Left lung (tissue), 10 donors: ENCODE results near the gene VTA1. TPM values are rescaled to one million over a fixed set of nuclear protein-coding genes. Genes with fewer than 3 reads are reported as not detected.

ENCODE experiments used
- ATAC-seq: fragments of 200-7000 bp; cut with Tn5 transposase; one replicate; pipeline ENCODE4 v1.9.1; 2020; ENCODE audit warnings: moderate library complexity
- DNase-seq, 4 donors: peaks; one replicate each; pipeline ENCODE4 v3.0.0-alpha.2; 2013 to 2020
- H3K27ac ChIP-seq, 2 donors: fragments of 200-600 bp; sonication (generic) in 1 of 2; one replicate each; pipeline versions ENCODE4 v1.5.0 to v1.8.0; 2020 to 2021
- H3K27me3 ChIP-seq, 2 donors: fragments of 200-600 bp; sonication (generic) in 1 of 2; one replicate each; pipeline versions ENCODE4 v1.5.0 to v1.8.0; 2020 to 2021
- H3K36me3 ChIP-seq, 2 donors: fragments of 200-600 bp; sonication (generic) in 1 of 2; one replicate each; pipeline versions ENCODE4 v1.5.0 to v1.8.0; 2020 to 2021
- H3K4me1 ChIP-seq, 2 donors: fragments of 200-600 bp; one replicate each; pipeline ENCODE4 v1.8.0; 2021
- H3K4me3 ChIP-seq, 2 donors: fragments of 200-600 bp; sonication (generic) in 1 of 2; one replicate each; pipeline versions ENCODE4 v1.5.0 to v1.8.0; 2020 to 2021; ENCODE audit warnings: mild to moderate bottlenecking in 1 of 2
- H3K9me3 ChIP-seq, 2 donors: fragments of 200-600 bp; sonication (generic) in 1 of 2; one replicate each; pipeline versions ENCODE4 v1.5.0 to v1.8.0; 2020 to 2021
- intact Hi-C, 2 donors: fragments of 100-400 bp; cut with DNase I; formaldehyde crosslinking; loops; one replicate each; pipeline versions ENCODE4 v1.11.2 to v1.14.2; 2022
- polyA plus RNA-seq, 6 donors: library from polyadenylated mRNA; unstranded; fragments of 120-200 nt; gene quantifications; one replicate each; pipeline ENCODE4 v1.2.1, GENCODE V29; 2013; ENCODE audit not compliant: insufficient read length in 6 of 6
- total RNA-seq, 2 donors: library from RNA; stranded (reverse); fragmentation: NEBNext Ultra II Directional; extraction: Animal tissue kit (Norgen Biotek cat#: 25700); gene quantifications; one replicate each; pipeline ENCODE4 v1.2.1, GENCODE V29; 2021
- TF ChIP-seq, protein P1 (sequence below), 2 donors: fragments of 200-600 bp; sonication (generic) in 1 of 2; IDR thresholded peaks; one replicate each; pipeline versions ENCODE4 v1.5.0 to v1.8.0; 2021; ENCODE audit warnings: antibody characterized with exemption in 2 of 2
- donor health status: DM: no; HTN: yes; CAD: no.
- donor health status: DM: no; HTN: no; CAD: no.

The VTA1 gene
- total and polyA plus RNA-seq, 8 donors = 33.2 to 73.5 (median 66.5) TPM

DNA sequence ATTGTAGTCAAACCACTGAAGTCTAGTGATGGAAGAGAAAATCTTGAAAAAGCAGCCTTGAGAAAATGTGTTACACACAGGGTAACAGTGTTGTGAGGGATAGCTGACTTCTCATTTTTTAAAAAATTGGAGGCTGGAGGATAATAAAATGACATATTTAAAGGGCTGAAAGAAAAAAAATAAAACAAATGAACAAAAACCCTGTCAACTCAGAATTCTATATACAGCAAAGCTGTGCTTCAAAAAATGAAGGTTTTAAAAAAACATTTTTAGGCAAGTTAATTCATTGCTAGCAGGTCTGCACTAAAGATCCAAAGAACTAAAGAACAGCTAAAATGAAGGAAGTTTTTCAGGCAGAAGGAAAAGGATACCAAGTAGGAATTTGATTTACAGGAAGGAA is 31.1 kb downstream of the VTA1 start:
- no peak overlapping the region for H3K27ac ChIP-seq
- intact Hi-C loops = no loop called here
- DNase-seq (no peak), ATAC-seq (no peak)
- H3K4me1 ChIP-seq = no peaks in the 10 kb centered on the region
- no peaks in the 10 kb centered on the region for H3K27me3 ChIP-seq
- TF ChIP-seq, protein P1, sequence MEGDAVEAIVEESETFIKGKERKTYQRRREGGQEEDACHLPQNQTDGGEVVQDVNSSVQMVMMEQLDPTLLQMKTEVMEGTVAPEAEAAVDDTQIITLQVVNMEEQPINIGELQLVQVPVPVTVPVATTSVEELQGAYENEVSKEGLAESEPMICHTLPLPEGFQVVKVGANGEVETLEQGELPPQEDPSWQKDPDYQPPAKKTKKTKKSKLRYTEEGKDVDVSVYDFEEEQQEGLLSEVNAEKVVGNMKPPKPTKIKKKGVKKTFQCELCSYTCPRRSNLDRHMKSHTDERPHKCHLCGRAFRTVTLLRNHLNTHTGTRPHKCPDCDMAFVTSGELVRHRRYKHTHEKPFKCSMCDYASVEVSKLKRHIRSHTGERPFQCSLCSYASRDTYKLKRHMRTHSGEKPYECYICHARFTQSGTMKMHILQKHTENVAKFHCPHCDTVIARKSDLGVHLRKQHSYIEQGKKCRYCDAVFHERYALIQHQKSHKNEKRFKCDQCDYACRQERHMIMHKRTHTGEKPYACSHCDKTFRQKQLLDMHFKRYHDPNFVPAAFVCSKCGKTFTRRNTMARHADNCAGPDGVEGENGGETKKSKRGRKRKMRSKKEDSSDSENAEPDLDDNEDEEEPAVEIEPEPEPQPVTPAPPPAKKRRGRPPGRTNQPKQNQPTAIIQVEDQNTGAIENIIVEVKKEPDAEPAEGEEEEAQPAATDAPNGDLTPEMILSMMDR (IDR thresholded peaks at IDR 0.05) = no peak
- H3K36me3 ChIP-seq = peaks cover 0 to 32% of the 10 kb centered on the region in 2 donors
- H3K9me3 ChIP-seq = peaks cover 0 to 13% of the 10 kb centered on the region in 2 donors
- H3K4me3 ChIP-seq = no peak overlapping the region

DNA sequence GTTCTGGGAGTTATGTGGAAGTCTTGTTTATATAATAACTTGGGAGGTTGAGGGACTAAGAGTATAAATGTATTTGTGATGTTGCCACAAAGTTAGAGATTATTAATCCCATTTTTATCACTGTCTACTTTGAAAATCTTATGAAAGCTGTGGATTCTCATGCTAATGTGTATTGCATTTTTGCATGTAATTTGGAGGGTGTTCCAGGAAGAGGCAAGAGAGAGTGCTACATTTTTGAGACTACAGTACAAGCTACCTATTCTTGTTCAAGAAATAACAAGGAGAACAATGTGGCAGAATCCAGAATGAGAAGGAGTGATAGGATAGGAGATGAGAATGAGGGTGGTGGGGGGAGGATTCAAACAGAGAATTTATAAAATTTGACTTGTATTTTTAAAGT is 34.9 kb downstream of the VTA1 start:
- H3K27ac ChIP-seq = no peak overlapping the region
- H3K4me1 ChIP-seq = no peaks in the 10 kb centered on the region
- TF ChIP-seq, protein P1 (IDR thresholded peaks at IDR 0.05) = no peak
- no peak overlapping the region for H3K4me3 ChIP-seq
- H3K36me3 ChIP-seq = peaks cover 0 to 16% of the 10 kb centered on the region in 2 donors
- intact Hi-C loops = no loop called here
- no peaks in the 10 kb centered on the region for H3K27me3 ChIP-seq
- DNase-seq = no peak
- peaks cover 0 to 13% of the 10 kb centered on the region in 2 donors for H3K9me3 ChIP-seq
- no peak for ATAC-seq

DNA sequence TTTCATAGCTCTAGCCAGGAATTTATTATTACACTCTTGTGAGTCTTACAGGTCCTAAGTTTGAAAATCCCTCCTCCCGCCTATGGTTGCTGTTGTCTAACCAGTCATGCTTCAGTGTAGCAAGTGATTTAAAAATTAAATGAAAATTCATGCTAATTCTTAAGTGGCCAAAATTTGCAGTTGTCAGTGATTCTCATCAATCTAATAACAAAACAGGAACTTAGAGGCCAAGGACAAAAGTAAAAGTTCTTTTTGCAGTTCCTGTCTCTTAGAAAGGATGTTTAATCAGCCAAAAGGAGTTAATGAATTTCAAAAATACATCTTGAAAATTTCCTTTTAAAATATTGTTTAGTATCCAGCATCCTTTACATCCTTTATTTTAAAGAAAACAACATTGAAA is 36.3 kb downstream of the VTA1 start:
- no peak for DNase-seq
- intact Hi-C loops = no loop called here
- TF ChIP-seq, protein P1 (IDR thresholded peaks at IDR 0.05) = no peak
- Histone ChIP-seq H3K27ac (no peak overlapping the region), H3K36me3 (peaks cover 0 to 4% of the 10 kb centered on the region in 2 donors), H3K9me3 (peaks cover 0 to under 1% of the 10 kb centered on the region in 2 donors), H3K4me3 (no peak overlapping the region), H3K27me3 (no peaks in the 10 kb centered on the region), H3K4me1 (peaks cover 0 to 6% of the 10 kb centered on the region in 2 donors)
- ATAC-seq = no peak

DNA sequence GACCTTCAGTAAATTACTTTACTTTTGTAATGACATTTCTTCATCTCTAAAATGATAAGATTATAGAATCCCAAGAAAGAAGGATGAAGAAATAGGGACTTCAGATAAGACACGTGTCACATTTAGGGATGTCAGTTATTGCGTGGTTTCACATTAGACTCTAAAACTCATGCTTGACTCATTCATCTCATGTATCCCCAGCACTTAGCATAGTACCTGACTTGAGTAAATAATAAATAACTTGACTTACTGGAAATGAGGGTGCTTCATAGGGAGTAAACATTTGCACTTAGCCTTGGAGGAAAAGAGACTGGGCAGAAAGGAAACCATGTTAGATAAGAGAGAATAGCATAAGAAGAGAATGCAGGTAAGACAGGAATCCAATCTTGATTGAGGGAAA is 37.2 kb downstream of the VTA1 start:
- Histone ChIP-seq H3K4me1 (peaks cover 0 to 6% of the 10 kb centered on the region in 2 donors), H3K4me3 (no peak overlapping the region), H3K9me3 (no peaks in the 10 kb centered on the region), H3K27me3 (no peaks in the 10 kb centered on the region), H3K27ac (no peak overlapping the region), H3K36me3 (peaks cover 0 to under 1% of the 10 kb centered on the region in 2 donors)
- intact Hi-C loops = no loop called here
- DNase-seq = no peak
- TF ChIP-seq, protein P1 (IDR thresholded peaks at IDR 0.05) = no peak
- peak; percentile 86 for ATAC-seq

DNA sequence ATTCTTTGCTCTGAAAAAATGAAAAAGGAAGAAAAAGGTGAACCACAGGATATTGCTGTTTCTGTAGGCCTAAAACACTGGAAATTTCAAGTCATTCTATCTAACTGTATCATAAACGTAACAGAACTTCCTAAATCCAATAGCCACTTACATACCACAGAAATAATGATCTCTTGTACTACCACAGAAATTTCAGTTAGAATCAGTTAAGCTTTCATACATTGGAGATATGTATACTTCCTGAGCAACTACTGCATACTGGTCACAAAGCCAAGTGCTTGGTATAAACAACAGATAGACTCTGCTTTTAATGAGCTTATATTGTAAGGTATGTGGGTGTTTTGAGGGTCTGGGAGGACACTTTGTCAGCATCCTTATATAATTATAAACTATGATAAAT is 38.6 kb downstream of the VTA1 start:
- H3K27me3 ChIP-seq = no peaks in the 10 kb centered on the region
- TF ChIP-seq, protein P1 (IDR thresholded peaks at IDR 0.05) = no peak
- H3K36me3 ChIP-seq = peaks cover 5 to 14% of the 10 kb centered on the region in 2 donors
- intact Hi-C loops = no loop called here
- H3K4me3 ChIP-seq = no peak overlapping the region
- no peak overlapping the region for H3K27ac ChIP-seq
- H3K9me3 ChIP-seq = no peaks in the 10 kb centered on the region
- no peak for DNase-seq
- ATAC-seq = no peak
- peaks cover 0 to 6% of the 10 kb centered on the region in 2 donors for H3K4me1 ChIP-seq
